Measurements from ENCODE around the gene ZNF333. TPM values are rescaled to one million over a fixed set of nuclear protein-coding genes. Genes with fewer than 3 reads are reported as not detected.

ZNF333 gene
- total RNA-seq, 1 donor from 2014 or later, result 20.4 TPM

GRCh38 chr19:14677464-14677863 lies 12.4 kb upstream of the ZNF333 start:
- H3K36me3 ChIP-seq, result no peaks in the 10 kb centered on the region
- TF ChIP-seq EZH2 (IDR thresholded peaks at IDR 0.05), result no peak
- no peak for TF ChIP-seq EZH2phosphoT487 (IDR thresholded peaks at IDR 0.05)
- TF ChIP-seq CTCF (IDR thresholded peaks at IDR 0.05), result no peak
- H3K4me1 ChIP-seq, result no peaks in the 10 kb centered on the region

GRCh38 chr19:14678199-14678598 lies 11.6 kb upstream of the ZNF333 start:
- H3K36me3 Mint-ChIP-seq, result no peaks in the 10 kb centered on the region
- H3K4me3 ChIP-seq, result no peak overlapping the region
- H3K27ac Mint-ChIP-seq, result no peak overlapping the region
- H3K4me1 ChIP-seq, result no peaks in the 10 kb centered on the region
- no peak overlapping the region for H3K27ac ChIP-seq
- no peaks in the 10 kb centered on the region for H3K79me2 ChIP-seq (ENCODE audit: low read depth)
- H3K36me3 ChIP-seq, result no peaks in the 10 kb centered on the region
- H3K9me3 Mint-ChIP-seq, result no peaks in the 10 kb centered on the region
- no peak for DNase-seq (ENCODE audit: low spot score)
- H2AFZ ChIP-seq (replicated peaks), result no peak overlapping the region
- H3K9ac ChIP-seq, result no peak overlapping the region
- H3K4me3 Mint-ChIP-seq, result no peak overlapping the region
- peaks cover 8% of the 10 kb centered on the region for H3K27me3 ChIP-seq
- H3K27me3 Mint-ChIP-seq (ENCODE audit: insufficient read depth, low read depth), result peaks cover 4% of the 10 kb centered on the region
- H3K4me2 ChIP-seq, result no peak overlapping the region
- H3K4me1 Mint-ChIP-seq, result no peaks in the 10 kb centered on the region
- TF ChIP-seq EZH2 (IDR thresholded peaks at IDR 0.05) (no peak), EZH2phosphoT487 (IDR thresholded peaks at IDR 0.05) (no peak), CTCF (IDR thresholded peaks at IDR 0.05) (no peak)
- H4K20me1 ChIP-seq (ENCODE audit: low read depth), result no peaks in the 10 kb centered on the region
- no peaks in the 10 kb centered on the region for H3F3A ChIP-seq (ENCODE audit: low read depth)
- no peaks in the 10 kb centered on the region for H3K9me3 ChIP-seq (ENCODE audit: low read depth)

More at GRCh38 chr19:14677464-14677863, 12.4 kb upstream of the ZNF333 start:
- H3K4me3 ChIP-seq, result no peak overlapping the region
- peaks cover 8% of the 10 kb centered on the region for H3K27me3 ChIP-seq
- no peaks in the 10 kb centered on the region for H3F3A ChIP-seq (ENCODE audit: low read depth)
- H4K20me1 ChIP-seq (ENCODE audit: low read depth), result no peaks in the 10 kb centered on the region
- Mint-ChIP-seq H3K27me3 (ENCODE audit: insufficient read depth, low read depth) (peaks cover 2% of the 10 kb centered on the region), H3K9me3 (no peaks in the 10 kb centered on the region), H3K4me1 (no peaks in the 10 kb centered on the region), H3K27ac (no peak overlapping the region), H3K4me3 (no peak overlapping the region), H3K36me3 (no peaks in the 10 kb centered on the region)
- H3K9me3 ChIP-seq (ENCODE audit: low read depth), result no peaks in the 10 kb centered on the region
- H3K9ac ChIP-seq, result no peak overlapping the region
- DNase-seq (ENCODE audit: low spot score), result no peak
- H2AFZ ChIP-seq (replicated peaks), result no peak overlapping the region
- no peak overlapping the region for H3K27ac ChIP-seq
- H3K79me2 ChIP-seq (ENCODE audit: low read depth), result no peaks in the 10 kb centered on the region
- H3K4me2 ChIP-seq, result no peak overlapping the region

DNA sequence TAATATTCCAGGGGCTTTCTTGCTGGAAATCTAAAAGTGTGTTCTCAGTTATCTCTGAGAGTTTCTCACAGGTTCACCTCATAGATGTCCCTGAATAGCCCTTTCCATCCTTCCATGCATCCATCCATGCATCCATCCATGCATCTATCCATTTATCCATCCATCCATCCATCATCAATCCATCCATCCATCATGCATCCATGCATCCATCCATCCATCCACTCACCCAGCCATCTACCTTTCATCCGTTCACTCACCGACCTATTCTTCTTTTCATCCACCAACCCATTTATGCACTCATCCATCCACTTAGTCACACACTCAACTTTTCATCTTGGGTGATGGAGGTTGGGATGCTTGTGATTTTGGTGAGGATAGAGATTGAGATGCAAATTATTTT lies 7.8 kb upstream of the ZNF333 start:
- peaks cover 9% of the 10 kb centered on the region for H3K27me3 Mint-ChIP-seq (ENCODE audit: insufficient read depth, low read depth)
- no peaks in the 10 kb centered on the region for H3K36me3 Mint-ChIP-seq

More for the DNA sequence above, 7.8 kb upstream of the ZNF333 start:
- H3K9ac ChIP-seq, result no peak overlapping the region
- H3K27me3 ChIP-seq, result peaks cover 14% of the 10 kb centered on the region
- H3K4me3 ChIP-seq, result no peak overlapping the region
- H3K4me3 Mint-ChIP-seq, result no peak overlapping the region
- no peaks in the 10 kb centered on the region for H3K36me3 ChIP-seq
- no peaks in the 10 kb centered on the region for H3K9me3 ChIP-seq (ENCODE audit: low read depth)
- no peaks in the 10 kb centered on the region for H3K4me1 ChIP-seq
- no peak overlapping the region for H2AFZ ChIP-seq (replicated peaks)
- no peaks in the 10 kb centered on the region for H3K4me1 Mint-ChIP-seq
- H3F3A ChIP-seq (ENCODE audit: low read depth), result no peaks in the 10 kb centered on the region
- no peaks in the 10 kb centered on the region for H3K79me2 ChIP-seq (ENCODE audit: low read depth)
- no peak overlapping the region for H3K4me2 ChIP-seq
- H3K27ac ChIP-seq, result no peak overlapping the region
- H4K20me1 ChIP-seq (ENCODE audit: low read depth), result no peaks in the 10 kb centered on the region
- TF ChIP-seq EZH2phosphoT487 (IDR thresholded peaks at IDR 0.05), result no peak
- TF ChIP-seq EZH2 (IDR thresholded peaks at IDR 0.05), result no peak
- no peak for TF ChIP-seq CTCF (IDR thresholded peaks at IDR 0.05)
- DNase-seq (ENCODE audit: low spot score), result no peak
- H3K9me3 Mint-ChIP-seq, result no peaks in the 10 kb centered on the region
- no peak overlapping the region for H3K27ac Mint-ChIP-seq
